Inflammatory macrophage treated with lipopolysaccharide for 4 hours (primary cell): Measurements from ENCODE around the gene FES.

ENCODE experiments used
- DNase-seq: peaks from one replicate; pipeline ENCODE4 v3.0.0-alpha.2; 2020

The FES gene

DNA sequence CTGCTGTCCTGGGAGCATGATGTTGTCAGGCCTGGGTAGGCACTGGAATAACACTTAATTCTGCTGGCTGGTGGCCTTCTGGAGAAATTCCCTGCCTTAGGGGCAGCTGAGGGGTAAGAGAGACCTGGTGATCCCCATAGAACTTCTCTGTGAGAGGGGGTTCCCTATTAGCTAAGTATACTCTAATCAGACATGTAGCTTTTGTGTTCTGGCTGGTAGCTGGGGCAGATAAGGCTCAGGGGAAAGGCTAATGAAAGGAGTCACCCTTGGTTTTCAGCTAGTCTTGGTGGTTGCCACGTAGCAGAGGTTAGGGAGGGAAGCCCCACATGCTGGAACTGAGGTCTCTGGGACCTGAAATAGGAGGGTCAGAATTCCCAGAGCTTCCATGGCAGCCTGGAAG lies 49.0 kb downstream of the FES start:
- DNase-seq: no peak

DNA sequence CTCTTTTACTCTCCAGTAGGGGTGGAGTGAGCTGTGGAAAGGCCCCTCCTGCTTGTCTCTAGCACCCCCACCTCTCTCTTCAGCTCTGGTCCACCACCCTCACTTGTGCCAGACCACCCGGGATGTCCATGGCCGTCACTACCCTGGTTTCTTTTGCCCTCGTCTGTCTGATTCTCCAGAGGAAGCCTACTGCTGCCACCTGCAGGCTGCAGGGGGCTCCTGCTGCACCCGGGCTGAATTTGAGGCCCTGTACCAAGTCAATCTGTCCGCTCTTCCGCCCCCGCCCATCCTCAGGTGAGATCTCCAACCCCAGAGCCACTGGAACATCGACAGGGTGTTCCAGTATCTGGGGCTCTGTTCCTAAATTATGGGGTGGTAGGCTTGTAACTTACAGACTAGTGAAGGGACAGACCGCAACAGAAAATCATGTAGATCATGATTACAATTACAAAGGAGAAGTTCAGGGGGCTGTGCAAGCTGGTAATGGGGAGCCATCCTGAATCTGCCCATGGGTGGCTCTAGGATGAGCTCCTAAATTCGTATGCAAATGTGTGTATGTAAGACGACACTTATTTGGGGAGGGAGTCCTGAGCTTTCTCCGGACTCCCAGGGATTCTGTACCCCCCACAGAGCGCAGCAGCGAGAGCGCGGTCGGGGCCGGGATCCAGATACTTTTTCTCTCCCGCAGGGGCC lies 50.1 kb downstream of the FES start:
- DNase-seq: peak; percentile 82

DNA sequence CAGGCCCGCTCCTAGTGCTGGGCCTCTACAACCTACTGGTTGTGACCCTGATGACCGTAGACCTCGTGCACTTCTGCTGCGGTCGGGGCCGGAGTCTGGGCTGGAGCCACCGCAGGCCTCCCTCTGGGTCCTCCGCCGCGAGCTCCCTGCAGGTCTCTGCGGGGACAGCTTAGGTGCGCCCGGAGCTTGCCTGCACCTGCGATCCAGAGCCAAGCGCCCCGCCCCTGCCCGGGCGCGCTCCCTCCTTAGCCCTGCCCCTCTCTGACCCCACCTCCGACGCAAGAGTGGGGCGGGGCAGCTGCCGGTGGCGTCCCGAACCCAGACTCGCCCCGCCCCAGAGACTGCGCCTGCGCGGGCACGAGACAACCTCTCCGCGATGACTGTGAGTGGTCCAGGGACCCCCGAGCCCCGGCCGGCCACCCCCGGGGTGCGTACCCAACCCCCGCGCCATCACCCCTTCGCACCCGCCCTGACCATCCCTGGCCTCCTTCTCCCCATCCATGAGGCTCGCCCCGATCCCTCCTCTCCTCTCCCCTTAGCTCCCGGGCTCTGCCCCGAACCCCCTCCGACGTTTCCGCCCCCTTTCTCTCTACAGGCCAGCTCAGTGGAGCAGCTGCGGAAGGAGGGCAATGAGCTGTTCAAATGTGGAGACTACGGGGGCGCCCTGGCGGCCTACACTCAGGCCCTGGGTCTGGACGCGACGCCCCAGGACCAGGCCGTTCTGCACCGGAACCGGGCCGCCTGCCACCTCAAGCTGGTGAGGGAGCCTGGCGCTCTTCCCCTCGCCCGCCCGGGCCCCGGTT lies 50.8 kb downstream of the FES start, which contains the start of gene UNC45A:
UNC45A (plus strand) TSS at position 337 of the 803 bp plus-strand sequence; CDS start at position 377, 40 bp downstream.
- peak; percentile 86 for DNase-seq

DNA sequence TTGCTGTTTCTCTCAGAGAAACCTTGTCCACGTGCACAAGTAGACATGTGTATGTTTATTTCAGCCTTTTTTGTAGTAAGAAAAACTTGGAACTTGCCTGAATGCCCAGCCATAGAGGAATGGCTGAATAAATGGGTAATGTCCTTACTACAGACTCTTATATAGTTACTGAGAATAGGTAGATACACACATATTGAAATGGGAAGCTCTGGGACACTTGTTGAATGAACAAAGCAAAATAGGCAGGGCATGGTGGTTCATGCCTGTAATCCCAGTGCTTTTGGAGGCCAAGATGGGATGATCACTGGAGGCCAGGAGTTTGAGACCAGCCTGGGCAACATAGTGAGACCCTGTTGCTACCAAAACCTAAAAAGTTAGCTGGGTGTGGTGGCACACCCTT lies 52.5 kb downstream of the FES start:
- DNase-seq: no peak

DNA sequence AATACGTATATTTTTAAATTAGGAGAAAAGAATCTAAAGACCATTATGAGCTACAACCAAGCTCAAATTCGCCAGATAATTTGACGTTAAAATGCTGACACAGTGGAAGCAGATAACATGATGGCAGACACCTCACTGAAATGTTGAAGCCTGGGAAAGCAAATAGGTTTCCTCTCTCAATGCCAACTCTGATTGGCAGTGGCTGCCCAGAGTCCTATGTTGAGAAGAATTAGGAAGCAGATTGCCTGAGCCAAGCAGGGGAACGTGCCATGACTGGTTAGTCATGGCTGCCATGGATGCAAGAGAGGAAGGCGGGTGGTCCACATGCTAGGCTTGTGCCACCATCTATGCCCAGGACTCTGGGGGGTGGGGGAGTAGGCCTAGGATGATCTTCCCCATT lies 54.0 kb downstream of the FES start:
- DNase-seq: no peak

DNA sequence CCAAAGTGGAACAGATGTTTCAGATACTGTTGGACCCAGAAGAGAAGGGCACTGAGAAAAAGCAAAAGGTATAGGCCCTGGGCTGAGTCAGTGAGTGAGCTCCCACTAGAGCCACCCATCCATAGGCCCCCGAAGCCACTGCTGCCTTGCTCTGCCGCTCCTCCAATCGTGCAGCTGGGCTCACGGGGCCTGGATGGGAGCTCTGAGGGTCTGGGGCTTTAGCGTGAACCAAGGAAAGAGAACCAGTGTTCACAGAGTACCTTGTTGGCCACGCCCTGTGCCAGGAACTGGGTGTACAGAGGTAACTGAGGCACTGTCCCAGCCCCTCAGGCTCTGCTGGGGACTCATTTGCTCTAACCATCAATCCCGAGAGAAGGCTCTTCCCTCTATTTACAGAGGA lies 55.5 kb downstream of the FES start:
- DNase-seq: no peak

DNA sequence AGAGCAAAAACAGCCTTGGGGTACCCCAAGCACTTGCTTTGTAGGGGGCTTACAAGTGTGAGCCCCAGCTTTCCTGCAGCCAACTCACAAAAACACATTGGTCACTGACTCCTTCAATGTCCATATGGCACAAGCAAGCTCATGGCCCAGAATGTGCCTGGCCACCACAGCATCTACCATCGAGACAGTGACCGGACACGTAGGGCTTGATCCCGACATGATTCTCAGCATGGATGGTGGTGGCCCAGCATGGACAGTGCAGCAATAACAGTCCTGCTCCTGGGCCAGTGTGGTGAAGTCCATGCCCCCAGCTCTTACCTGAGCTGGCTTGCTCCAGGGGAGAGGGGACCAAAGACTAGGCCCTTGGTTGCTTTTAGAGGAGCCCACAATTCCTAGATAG lies 56.7 kb downstream of the FES start:
- no peak for DNase-seq

DNA sequence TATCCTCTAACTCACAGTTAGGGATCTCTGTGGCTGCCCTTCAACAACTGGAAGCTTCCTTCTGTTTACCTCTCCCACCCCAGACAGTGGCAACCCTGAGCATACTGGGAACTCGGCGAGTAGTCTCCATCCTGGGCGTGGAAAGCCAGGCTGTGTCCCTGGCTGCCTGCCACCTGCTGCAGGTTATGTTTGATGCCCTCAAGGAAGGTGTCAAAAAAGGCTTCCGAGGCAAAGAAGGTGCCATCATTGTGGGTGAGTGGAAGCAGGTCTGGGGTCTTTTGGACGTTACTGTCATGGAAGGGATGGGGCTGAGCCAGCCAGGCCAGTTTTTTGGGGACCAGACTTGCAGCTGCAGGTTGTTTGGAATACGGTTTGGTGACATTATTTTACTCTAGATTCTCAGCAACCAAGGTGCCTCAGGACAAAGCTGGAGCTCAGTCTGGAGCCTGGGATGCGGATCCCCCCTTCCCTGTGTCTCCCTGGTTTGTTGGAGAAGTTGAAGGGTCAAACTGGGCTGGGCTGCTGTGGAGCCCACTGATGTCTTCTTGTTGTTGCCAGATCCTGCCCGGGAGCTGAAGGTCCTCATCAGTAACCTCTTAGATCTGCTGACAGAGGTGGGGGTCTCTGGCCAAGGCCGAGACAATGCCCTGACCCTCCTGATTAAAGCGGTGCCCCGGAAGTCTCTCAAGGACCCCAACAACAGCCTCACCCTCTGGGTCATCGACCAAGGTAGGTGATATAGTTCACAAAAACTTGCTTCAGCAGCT lies 58.2 kb downstream of the FES start:
- no peak for DNase-seq

DNA sequence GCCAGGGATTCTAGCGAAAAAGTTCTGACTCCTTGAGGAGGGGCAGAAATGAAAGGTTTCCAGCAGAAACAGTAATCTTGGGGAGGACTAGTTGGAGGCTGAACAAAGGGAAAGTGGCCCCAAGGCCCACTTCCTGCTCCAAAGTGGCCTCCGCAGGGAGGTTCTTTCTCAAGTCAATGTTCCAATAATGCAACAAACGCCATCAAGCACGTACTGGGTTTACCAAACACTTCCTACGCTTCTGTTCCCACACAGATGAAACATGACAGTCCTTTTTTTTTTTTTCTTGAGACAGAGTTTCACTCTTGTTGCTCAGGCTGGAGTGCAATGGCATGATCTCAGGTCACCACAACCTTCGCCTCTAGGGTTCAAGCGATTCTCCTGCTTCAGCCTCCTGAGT lies 60.8 kb downstream of the FES start:
- peak; percentile 84 for DNase-seq
